ENCODE measurements around the gene ADGRG6.

DNA sequence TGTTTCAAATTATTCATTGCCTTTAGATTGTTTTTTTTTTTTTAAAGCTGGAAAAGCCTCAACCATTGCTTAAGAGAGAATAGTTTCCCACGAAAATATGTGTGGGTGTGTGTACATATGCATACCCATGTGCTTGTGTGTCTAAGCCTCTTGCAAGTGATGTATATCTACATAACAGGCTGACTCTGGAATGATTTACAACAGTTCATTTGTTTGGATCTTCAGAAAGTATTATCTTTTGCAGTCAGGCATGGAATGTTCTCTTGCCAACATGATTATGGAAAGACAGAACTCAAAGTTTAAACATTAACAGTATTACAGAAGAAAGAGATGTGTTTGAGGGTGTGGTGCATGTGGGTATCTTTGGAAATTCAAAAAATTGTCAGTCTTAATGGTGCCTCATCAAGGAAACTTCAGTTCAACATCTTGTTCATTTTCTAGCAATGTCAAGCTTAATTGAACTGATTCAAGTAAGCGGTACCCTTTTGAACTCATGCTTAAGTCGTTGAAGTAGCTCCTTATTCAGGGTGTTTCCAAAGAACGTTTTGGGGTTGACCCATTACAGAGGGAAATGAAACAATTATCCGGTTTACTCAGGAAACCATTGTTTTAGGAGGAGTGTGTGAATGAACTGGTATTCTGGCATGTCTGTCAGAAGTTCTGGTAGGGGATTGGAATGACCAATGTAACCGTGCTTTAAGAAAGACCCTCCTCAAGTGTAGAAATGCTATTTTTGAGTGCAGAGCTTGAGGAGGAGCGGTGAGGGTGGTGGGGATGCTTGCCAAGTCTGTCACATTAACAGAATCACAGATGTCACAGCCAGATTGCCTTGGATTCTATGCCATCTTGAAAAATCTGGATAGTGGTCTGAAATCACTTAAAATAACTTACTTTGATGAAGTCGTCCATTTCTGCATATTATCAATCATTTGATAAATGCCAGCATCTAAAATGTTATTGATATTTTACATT is 60.3 kb downstream of the ADGRG6 start:
- TF ChIP-seq SIN3A (IDR thresholded peaks at IDR 0.05; ENCODE audit: borderline replicate concordance, insufficient read depth, low read length) (no peak), POLR2AphosphoS5 (IDR thresholded peaks at IDR 0.05; ENCODE audit: low read depth, low read length) (no peak)
